NOMO-1 treated with dmso at 0.1 percent for 144 hours (cell line): Measurements from ENCODE around the gene TEX12.
A peak's percentile ranks its signal among the peaks of the same experiment; 100 is the strongest.
"Not testable (repeated sequence)": the region's sequence is repeated elsewhere in the genome, so short reads cannot be mapped to it uniquely, and the experiment has no call there.

Source experiments
- DNase-seq: peaks from one replicate; lab custom pipeline; 2025; ENCODE audit not compliant: unreplicated experiment; lab: John Stamatoyannopoulos, UW

Gene TEX12

GRCh38 chr11:112163875-112164685 is 3.1 kb upstream of the TEX12 start, which contains the start of gene IL18:
TSS of gene IL18 (minus strand) at chr11:112164094. CDS start at chr11:112155053, 9,041 bp downstream.
- peak; percentile 56 for DNase-seq

GRCh38 chr11:112165049-112165448 is 2.1 kb upstream of the TEX12 start:
- DNase-seq = no peak

- no peak for DNase-seq
Measured at GRCh38 chr11:112166562-112166961, 610 bp upstream of the TEX12 start.

GRCh38 chr11:112172362-112172994 is 5.3 kb downstream of the TEX12 start:
- DNase-seq = no peak

- DNase-seq = no peak
Measured at GRCh38 chr11:112173152-112173551, 6.0 kb downstream of the TEX12 start.

- DNase-seq = no peak
Measured at GRCh38 chr11:112174789-112175598, 7.8 kb downstream of the TEX12 start, which contains the start of gene BCO2. TSS of gene BCO2 (plus strand) at chr11:112175512. CDS start at chr11:112175602, 90 bp downstream.

GRCh38 chr11:112175599-112175952 is 8.4 kb downstream of the TEX12 start:
- DNase-seq = no peak

- no peak for DNase-seq
Measured at GRCh38 chr11:112176077-112176476, 8.9 kb downstream of the TEX12 start.

GRCh38 chr11:112177589-112177988 is 10.4 kb downstream of the TEX12 start:
- DNase-seq = no peak

GRCh38 chr11:112178428-112178827 is 11.3 kb downstream of the TEX12 start:
- no peak for DNase-seq

GRCh38 chr11:112178936-112179335 is 11.8 kb downstream of the TEX12 start:
- no peak for DNase-seq

GRCh38 chr11:112179601-112180000 is 12.4 kb downstream of the TEX12 start:
- peak; percentile 85 for DNase-seq

- no peak for DNase-seq
Measured at GRCh38 chr11:112182867-112183266, 15.7 kb downstream of the TEX12 start.

GRCh38 chr11:112185883-112186282 is 18.7 kb downstream of the TEX12 start:
- no peak for DNase-seq

- no peak for DNase-seq
Measured at GRCh38 chr11:112186304-112186703, 19.1 kb downstream of the TEX12 start.

- DNase-seq = not testable (repeated sequence)
Measured at GRCh38 chr11:112195113-112195512, 27.9 kb downstream of the TEX12 start.

- DNase-seq = no peak
Measured at GRCh38 chr11:112195951-112196351, 28.8 kb downstream of the TEX12 start.

GRCh38 chr11:112196519-112197087 is 29.4 kb downstream of the TEX12 start:
- no peak for DNase-seq

GRCh38 chr11:112199101-112199500 is 31.9 kb downstream of the TEX12 start:
- DNase-seq = not testable (repeated sequence)

- DNase-seq = no peak
Measured at GRCh38 chr11:112200252-112200651, 33.1 kb downstream of the TEX12 start.

GRCh38 chr11:112206071-112206470 is 38.9 kb downstream of the TEX12 start:
- no peak for DNase-seq
